Measurements from ENCODE around the gene CAST.

The CAST gene

GRCh38 chr5:96638561-96638960 lies 23.6 kb upstream of the CAST start:
- Histone ChIP-seq H3K9me3 (no peaks in the 10 kb centered on the region), H3K27ac (no peak overlapping the region), H3K27me3 (no peaks in the 10 kb centered on the region), H3K36me3 (no peaks in the 10 kb centered on the region), H3K4me3 (no peak overlapping the region), H3K4me1 (no peaks in the 10 kb centered on the region)
- TF ChIP-seq CTCF (IDR thresholded peaks at IDR 0.05): no peak
- no peak for DNase-seq
- intact Hi-C loops (cut with DNase I; ENCODE audit: low total_unique reads): no loop called here

- no peaks in the 10 kb centered on the region for H3K4me1 ChIP-seq
- no peak for DNase-seq
- H3K36me3 ChIP-seq: no peaks in the 10 kb centered on the region
- no peaks in the 10 kb centered on the region for H3K27me3 ChIP-seq
- no peak overlapping the region for H3K27ac ChIP-seq
- no peak for TF ChIP-seq CTCF (IDR thresholded peaks at IDR 0.05)
- H3K9me3 ChIP-seq: no peaks in the 10 kb centered on the region
- no peak overlapping the region for H3K4me3 ChIP-seq
- intact Hi-C loops (cut with DNase I; ENCODE audit: low total_unique reads): no loop called here
Measured at GRCh38 chr5:96640696-96641095, 21.5 kb upstream of the CAST start.

- Histone ChIP-seq H3K36me3 (no peaks in the 10 kb centered on the region), H3K9me3 (no peaks in the 10 kb centered on the region), H3K27me3 (no peaks in the 10 kb centered on the region), H3K4me3 (no peak overlapping the region), H3K27ac (no peak overlapping the region), H3K4me1 (no peaks in the 10 kb centered on the region)
- intact Hi-C loops (cut with DNase I; ENCODE audit: low total_unique reads): no loop called here
- DNase-seq: no peak
- TF ChIP-seq CTCF (IDR thresholded peaks at IDR 0.05): no peak
Measured at GRCh38 chr5:96641368-96642280, 20.6 kb upstream of the CAST start.

GRCh38 chr5:96642281-96642640 lies 19.9 kb upstream of the CAST start:
- Histone ChIP-seq H3K36me3 (no peaks in the 10 kb centered on the region), H3K9me3 (no peaks in the 10 kb centered on the region), H3K27ac (no peak overlapping the region), H3K27me3 (no peaks in the 10 kb centered on the region), H3K4me3 (no peak overlapping the region), H3K4me1 (no peaks in the 10 kb centered on the region)
- intact Hi-C loops (cut with DNase I; ENCODE audit: low total_unique reads): no loop called here
- no peak for TF ChIP-seq CTCF (IDR thresholded peaks at IDR 0.05)
- DNase-seq: no peak

- intact Hi-C loops (cut with DNase I; ENCODE audit: low total_unique reads): no loop called here
- no peaks in the 10 kb centered on the region for H3K27me3 ChIP-seq
- no peak for DNase-seq
Measured at GRCh38 chr5:96645091-96645490, 17.1 kb upstream of the CAST start.

More at GRCh38 chr5:96645091-96645490, 17.1 kb upstream of the CAST start:
- Histone ChIP-seq H3K27ac (no peak overlapping the region), H3K36me3 (no peaks in the 10 kb centered on the region), H3K4me1 (no peaks in the 10 kb centered on the region), H3K4me3 (no peak overlapping the region), H3K9me3 (no peaks in the 10 kb centered on the region)
- no peak for TF ChIP-seq CTCF (IDR thresholded peaks at IDR 0.05)

All from tibial artery (tissue), 4 donors.